Colonic mucosa (tissue), 4 donors: ENCODE results near the gene TMEM59L. TPM values are rescaled to one million over a fixed set of nuclear protein-coding genes. Genes with fewer than 3 reads are reported as not detected.

Source experiments
- DNase-seq: peaks from one replicate; pipeline ENCODE4 v3.0.0-alpha.2; 2020
- H3K27ac ChIP-seq: fragments of 200-600 bp; one replicate; pipeline ENCODE4 v1.8.0; 2021
- H3K27me3 ChIP-seq: fragments of 200-600 bp; one replicate; pipeline ENCODE4 v1.8.0; 2021
- H3K36me3 ChIP-seq: fragments of 200-600 bp; one replicate; pipeline ENCODE4 v1.8.0; 2021
- H3K4me1 ChIP-seq: fragments of 200-600 bp; one replicate; pipeline ENCODE4 v1.8.0; 2021; ENCODE audit warnings: mild to moderate bottlenecking
- H3K4me3 ChIP-seq: fragments of 200-600 bp; one replicate; pipeline ENCODE4 v1.8.0; 2021
- H3K9ac ChIP-seq, 2 donors: one replicate each; pipeline ENCODE4 v1.7.0; 2013; ENCODE audit warnings: control low read depth in 2 of 2, low read depth in 2 of 2, low read length in 2 of 2
- H3K9me3 ChIP-seq: fragments of 200-600 bp; one replicate; pipeline ENCODE4 v1.8.0; 2021
- intact Hi-C: fragments of 100-400 bp; cut with DNase I; formaldehyde crosslinking; loops from one replicate; pipeline ENCODE4 v1.14.1; 2022
- total RNA-seq, 2 donors: library from RNA; stranded (reverse); fragmentation: NEBNext Ultra II Directional in 1 of 2; extraction: Animal tissue kit (Norgen Biotek cat#: 25700) in 1 of 2; gene quantifications; one replicate each; pipeline ENCODE4 v1.2.1, GENCODE V29; 2021
- TF ChIP-seq, protein P1 (sequence below): fragments of 200-600 bp; IDR thresholded peaks from one replicate; pipeline ENCODE4 v1.8.0; 2022; ENCODE audit warnings: antibody characterized with exemption, mild to moderate bottlenecking
- donor health status: healthy.
- donor health status: DM: no; HTN: no; CAD: no.
- donor health status: DM: no; HTN: no; CAD: no.

TMEM59L gene
- total RNA-seq, 2 donors from 2014 or later: 0.27 to 1.4 TPM

DNA sequence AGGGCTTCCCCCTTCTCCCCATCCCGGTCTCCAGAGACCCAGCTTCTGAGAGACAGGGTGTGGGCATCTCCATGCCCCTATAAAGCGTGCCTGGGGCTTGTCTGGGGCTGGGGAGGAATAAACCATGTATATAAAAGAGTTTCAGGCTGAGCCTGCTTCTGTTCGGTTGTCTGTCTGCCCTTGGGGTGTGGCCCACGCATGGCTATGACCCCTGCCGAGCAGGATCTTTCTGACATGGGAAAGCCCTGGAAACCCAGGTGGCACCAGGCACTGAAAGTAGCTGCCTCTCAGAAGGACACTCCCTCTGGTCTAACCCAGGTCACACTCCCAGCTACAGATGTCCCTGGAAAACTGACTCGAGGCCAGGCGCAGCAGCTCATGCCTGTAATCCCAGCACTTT is 8.2 kb downstream of the TMEM59L start:
- no peaks in the 10 kb centered on the region for H3K4me1 ChIP-seq
- H3K4me3 ChIP-seq: no peak overlapping the region
- no peak overlapping the region for H3K27ac ChIP-seq
- no peak for DNase-seq
- intact Hi-C loops: no loop called here
- H3K9me3 ChIP-seq: no peaks in the 10 kb centered on the region
- no peaks in the 10 kb centered on the region for H3K27me3 ChIP-seq
- TF ChIP-seq, protein P1, sequence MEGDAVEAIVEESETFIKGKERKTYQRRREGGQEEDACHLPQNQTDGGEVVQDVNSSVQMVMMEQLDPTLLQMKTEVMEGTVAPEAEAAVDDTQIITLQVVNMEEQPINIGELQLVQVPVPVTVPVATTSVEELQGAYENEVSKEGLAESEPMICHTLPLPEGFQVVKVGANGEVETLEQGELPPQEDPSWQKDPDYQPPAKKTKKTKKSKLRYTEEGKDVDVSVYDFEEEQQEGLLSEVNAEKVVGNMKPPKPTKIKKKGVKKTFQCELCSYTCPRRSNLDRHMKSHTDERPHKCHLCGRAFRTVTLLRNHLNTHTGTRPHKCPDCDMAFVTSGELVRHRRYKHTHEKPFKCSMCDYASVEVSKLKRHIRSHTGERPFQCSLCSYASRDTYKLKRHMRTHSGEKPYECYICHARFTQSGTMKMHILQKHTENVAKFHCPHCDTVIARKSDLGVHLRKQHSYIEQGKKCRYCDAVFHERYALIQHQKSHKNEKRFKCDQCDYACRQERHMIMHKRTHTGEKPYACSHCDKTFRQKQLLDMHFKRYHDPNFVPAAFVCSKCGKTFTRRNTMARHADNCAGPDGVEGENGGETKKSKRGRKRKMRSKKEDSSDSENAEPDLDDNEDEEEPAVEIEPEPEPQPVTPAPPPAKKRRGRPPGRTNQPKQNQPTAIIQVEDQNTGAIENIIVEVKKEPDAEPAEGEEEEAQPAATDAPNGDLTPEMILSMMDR: no peak
- H3K9ac ChIP-seq: no peak overlapping the region
- H3K36me3 ChIP-seq: no peaks in the 10 kb centered on the region

DNA sequence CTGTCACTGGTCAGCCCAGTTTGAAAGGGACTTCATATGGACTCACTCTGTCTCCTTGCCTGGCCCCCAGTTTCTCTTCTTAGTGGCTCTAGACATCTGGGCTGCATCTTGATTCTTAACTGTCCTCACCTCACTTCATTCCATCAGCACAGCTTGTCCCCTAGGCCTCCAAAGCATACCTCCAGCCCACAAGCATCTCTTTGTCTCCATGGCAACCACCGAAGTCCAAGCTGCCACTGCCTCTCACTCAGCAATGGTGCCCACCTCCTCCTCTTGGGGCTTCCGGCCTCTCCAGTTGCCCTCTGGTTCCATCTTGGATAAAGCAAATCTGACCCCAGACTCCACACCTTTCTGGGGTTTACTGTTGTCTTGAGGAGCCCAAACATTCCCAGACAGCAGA is 14.2 kb downstream of the TMEM59L start:
- intact Hi-C loops: no loop called here
- no peak for DNase-seq
- no peaks in the 10 kb centered on the region for H3K36me3 ChIP-seq
- H3K4me3 ChIP-seq: no peak overlapping the region
- H3K27ac ChIP-seq: no peak overlapping the region
- no peaks in the 10 kb centered on the region for H3K9me3 ChIP-seq
- H3K9ac ChIP-seq: no peak overlapping the region
- H3K4me1 ChIP-seq: no peaks in the 10 kb centered on the region
- H3K27me3 ChIP-seq: no peaks in the 10 kb centered on the region
- TF ChIP-seq, protein P1: no peak

DNA sequence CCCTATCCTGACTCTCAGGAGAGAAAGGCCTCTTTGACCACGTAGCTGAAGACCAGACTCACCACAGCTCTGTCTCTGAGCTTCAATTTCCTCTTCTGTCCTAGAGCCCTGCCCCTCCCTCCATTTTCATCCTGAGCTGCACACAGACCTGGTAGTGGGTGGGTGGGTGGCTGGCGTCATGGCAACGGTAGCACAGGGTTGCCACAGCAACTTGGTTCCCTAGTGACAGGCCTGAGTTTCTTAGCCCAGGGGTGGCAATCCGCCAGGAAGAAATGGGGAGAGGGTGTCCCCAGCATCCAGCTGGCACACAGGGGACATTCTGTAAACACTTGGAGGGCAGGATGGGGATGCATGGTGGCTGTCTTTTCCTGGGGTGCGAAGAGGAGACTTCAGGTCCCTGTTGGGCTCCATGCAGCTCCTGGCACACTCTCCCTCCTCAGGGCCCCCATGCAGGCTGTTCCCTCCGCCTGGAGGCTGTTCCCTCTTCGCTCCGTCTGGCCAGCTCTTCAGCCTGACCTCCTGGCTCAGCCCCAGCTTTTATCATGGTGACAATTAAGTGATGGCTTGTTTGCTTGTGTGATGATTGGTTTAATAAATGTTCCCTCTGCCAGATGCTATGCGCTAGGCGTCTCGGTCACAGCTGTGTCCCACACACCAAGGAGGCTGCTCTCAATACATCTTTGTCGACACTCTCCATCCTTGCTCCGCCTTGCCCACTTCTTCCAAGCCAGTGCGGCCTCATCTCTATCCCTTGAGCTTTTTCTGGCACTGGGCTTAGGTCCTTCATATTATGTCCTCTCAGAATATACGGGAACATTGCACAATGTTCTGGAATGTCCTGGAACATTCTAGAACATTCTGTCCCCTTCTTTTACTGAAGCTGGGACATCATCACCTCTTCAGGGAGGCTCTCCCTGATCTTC is 16.8 kb downstream of the TMEM59L start:
- no peaks in the 10 kb centered on the region for H3K27me3 ChIP-seq
- H3K27ac ChIP-seq: no peak overlapping the region
- intact Hi-C loops: no loop called here
- H3K9me3 ChIP-seq: no peaks in the 10 kb centered on the region
- no peaks in the 10 kb centered on the region for H3K36me3 ChIP-seq
- no peak overlapping the region for H3K4me3 ChIP-seq
- no peak for DNase-seq
- TF ChIP-seq, protein P1: no peak
- no peak overlapping the region for H3K9ac ChIP-seq
- H3K4me1 ChIP-seq: no peaks in the 10 kb centered on the region

DNA sequence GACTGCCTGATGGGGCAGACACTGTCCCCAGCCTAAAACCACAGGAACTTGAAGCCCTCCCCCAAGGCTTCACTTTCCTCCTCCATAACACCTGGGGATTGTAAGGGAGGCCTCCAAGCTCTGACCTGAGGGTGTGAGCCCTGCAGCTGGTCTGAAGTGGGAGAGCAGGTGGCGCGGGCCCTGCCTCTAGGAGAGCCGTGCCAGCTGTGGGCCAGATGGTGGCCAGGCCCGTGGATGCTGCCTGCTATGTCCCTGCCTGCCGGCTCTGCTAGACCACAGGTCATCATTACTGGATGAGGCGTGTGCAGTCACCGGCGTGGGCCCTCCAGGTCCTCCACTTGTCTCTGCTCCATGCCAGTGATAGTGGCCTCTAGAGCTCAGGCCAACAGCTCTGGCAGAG is 20.7 kb downstream of the TMEM59L start:
- no peak overlapping the region for H3K27ac ChIP-seq
- no peak overlapping the region for H3K4me3 ChIP-seq
- DNase-seq: peak; percentile 35
- intact Hi-C loops: no loop called here
- H3K9ac ChIP-seq: no peak overlapping the region
- TF ChIP-seq, protein P1: no peak
- H3K9me3 ChIP-seq: no peaks in the 10 kb centered on the region
- no peaks in the 10 kb centered on the region for H3K27me3 ChIP-seq
- H3K36me3 ChIP-seq: no peaks in the 10 kb centered on the region
- peaks cover 4% of the 10 kb centered on the region for H3K4me1 ChIP-seq

DNA sequence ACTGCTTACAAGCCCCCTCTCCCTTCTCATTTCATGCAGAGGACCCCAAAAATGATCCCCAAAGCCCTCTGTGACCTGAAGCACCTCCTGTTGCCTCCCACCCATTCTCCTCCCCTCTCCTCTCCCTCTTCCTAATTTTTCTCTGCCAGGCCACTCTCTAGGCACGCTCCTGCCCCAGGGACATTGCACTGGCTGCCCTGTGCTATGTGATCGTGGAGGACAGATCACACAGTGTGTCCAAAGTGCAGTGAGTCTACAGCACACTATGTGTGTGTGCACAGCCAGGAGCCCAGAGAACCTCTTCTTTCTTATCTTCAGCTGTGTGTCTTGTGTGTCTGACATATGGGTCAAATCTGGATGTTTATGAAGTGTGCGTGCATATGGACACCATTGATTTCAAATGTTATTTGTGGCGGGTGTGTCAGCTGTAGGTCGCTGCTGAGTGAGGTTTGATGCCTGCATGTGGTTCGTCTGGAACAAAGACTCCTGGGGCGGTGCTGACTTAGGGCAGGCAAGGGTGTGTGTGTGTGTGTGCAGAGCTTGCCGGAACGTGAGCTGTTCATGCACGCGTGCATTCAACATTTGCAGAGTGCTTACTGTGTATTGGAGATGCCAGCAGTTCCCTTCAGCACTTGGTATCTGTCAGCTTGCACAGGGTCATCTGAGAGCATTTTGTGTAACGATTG is 22.1 kb downstream of the TMEM59L start:
- Histone ChIP-seq H3K9ac (peak overlapping the region in 1 of 2 donors; percentile 32), H3K27ac (no peak overlapping the region), H3K4me3 (no peak overlapping the region), H3K9me3 (no peaks in the 10 kb centered on the region), H3K27me3 (no peaks in the 10 kb centered on the region), H3K36me3 (no peaks in the 10 kb centered on the region), H3K4me1 (peaks cover 4% of the 10 kb centered on the region)
- DNase-seq: peak; percentile 47
- TF ChIP-seq, protein P1: no peak
- intact Hi-C loops: no loop called here
